Stimulated activated CD8-positive, alpha-beta memory T cell treated with anti-CD3 and anti-CD28 coated beads, Interleukin-15, amount 100 ng/mL, for 24 hours (primary cell): ENCODE results near the gene AGBL4.

Experiments
- DNase-seq: peaks from one replicate; pipeline ENCODE4 v3.0.0-alpha.2; 2020; ENCODE audit warnings: low read depth

Gene AGBL4

DNA sequence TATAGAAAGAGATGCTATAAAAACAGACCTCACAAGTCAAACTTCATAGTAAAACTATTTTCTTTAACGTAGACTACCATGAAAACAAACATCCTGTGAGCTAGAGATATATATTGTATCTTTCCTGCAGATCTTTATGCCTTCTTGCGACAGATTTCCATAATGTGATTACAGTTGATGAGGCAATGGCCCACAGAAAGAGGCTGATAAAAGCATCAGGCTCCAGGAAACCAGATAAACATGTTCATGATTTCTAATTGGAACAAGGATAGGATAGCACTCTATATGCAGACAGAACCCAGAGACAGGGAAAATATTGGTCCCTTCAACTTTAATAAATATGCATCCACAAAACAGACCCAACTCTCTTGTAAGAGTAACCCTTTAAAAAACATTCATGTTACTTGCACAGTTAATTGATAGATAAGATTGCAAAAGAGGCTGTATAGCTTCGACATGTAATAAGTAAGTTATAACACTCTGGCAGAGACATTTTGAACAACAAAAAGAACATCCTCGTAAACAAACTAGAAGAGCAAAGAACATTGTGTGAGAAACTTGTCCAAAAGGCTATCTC is 329.4 kb downstream of the AGBL4 start:
- DNase-seq: no peak

DNA sequence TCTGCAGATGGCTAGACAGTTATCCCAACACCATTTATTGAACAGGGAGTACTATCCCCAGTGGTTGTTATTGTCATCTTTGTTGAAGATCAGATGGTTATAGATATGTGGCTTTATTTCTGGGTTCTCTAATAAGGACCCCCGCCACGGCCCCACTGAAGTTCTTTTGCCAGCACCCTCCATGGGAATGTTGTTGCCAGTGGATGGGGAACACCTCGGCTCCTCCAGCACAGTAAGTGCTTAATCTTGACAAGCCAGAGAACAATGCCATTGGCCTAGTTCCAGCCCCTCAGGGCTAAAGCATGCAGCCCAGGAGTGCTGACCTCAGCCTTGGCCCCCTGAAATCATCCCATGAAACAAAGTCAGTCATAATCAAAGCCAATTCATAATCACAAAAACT is 337.6 kb downstream of the AGBL4 start:
- DNase-seq: no peak

DNA sequence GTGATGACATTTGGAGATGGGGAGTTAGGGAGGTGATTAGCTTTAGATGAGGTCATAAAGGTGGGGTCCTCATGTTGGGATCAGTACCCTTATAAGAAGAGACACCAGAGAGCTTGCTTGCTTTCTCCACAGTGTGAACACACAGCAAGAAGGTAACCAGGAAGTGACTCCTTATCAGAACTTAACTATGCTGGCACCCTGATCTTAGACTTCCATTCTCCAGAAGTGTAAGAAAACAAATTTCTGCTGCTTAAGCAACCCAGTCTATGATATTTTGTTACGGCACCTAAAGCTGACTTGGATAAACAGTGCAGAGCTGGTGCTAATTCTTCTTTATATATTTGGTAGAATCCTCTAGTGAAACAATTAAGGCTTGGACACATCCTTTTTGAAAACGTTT is 346.0 kb downstream of the AGBL4 start:
- no peak for DNase-seq

DNA sequence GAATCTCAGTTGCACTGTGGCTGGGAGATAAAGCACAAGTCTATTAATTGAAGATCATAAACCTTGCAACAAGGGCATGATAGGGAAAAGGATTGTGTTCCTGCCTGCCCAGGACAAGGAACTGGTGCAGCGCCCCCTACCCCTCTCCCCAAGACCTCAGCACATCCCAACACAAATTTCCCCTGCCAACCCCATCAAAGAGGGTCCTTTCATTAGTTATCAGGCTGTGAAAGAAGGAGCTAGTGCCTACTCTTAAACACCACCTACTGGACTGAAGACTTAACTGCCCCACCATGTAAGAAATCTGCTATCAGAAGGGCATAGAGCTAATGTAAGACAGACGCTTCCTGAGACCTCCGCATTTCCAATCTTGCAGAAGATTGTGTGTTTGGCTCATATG is 372.6 kb downstream of the AGBL4 start:
- DNase-seq: no peak

DNA sequence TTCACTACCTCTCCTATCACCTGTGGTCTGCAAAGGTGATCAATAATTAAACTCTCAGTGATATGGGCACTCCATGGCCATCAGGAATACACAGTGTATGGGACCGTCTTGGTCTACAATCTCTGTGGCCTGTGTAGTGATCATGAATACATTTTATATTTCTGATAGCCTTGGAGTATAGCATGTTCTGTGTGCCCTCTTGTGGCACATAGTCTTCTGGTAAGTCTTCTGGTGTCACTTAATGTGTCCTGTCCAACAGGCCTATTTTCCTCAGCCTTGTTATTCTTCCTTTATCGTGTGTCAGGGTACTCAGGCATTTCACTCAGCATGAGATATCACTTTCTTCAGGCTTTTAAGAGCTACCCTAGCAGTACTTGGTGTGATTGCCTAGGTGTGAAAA is 393.6 kb downstream of the AGBL4 start:
- DNase-seq: no peak

DNA sequence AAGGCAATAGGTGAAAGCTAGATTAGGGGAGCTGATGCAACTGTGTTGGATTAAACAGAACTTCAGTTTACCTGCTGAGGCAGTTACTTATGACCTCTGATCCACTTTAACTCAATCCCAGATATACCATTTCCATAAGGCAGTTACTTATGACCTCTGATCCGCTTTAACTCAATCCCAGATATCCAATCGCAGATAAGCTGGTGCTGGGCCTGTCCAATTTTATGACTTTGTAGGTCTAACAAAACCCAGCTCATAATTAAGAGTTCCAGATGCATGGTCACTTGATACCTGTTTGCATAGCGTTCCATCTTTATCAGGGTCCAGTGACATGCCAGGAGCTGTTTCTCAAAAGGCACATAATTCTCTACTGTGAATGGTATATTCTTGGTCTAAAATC is 396.0 kb downstream of the AGBL4 start:
- DNase-seq: no peak

DNA sequence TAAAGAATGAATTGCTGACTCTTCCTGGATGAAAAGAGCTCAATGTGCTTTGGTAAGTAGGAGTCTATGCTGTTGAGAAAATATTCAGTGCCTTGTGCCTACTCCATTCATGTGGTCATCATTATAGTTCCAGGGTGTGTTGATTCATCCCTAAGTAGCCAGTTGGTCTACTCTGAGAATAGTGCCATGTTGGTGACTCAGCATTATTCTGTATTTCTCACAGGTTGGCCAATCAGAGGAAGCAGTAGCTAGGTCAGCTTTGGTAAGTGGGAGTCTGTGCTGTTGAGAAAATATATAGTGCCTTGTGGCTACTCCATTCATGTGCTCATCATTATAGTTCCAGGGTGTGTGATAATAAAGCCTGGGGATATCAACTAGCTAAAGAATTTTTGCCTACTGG is 397.3 kb downstream of the AGBL4 start:
- DNase-seq: no peak

DNA sequence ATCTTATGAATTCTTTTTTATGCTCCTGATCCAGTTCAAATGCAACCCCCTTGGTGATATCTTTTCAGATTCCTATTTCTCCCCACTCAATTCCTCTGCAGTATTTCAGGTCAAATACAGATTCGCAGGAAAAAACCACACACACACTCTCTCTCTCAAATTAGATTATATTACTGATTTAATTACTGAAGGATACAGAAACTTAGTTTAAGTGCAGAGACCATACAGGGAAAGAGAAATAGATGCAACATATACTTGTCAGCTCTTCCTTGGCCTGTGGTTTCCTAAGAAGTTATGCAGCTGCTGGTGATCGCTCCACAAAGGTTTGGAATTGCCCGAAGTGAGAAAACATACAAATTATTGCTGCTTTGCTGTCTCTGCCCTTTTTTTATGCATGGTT is 400.9 kb downstream of the AGBL4 start:
- DNase-seq: no peak

DNA sequence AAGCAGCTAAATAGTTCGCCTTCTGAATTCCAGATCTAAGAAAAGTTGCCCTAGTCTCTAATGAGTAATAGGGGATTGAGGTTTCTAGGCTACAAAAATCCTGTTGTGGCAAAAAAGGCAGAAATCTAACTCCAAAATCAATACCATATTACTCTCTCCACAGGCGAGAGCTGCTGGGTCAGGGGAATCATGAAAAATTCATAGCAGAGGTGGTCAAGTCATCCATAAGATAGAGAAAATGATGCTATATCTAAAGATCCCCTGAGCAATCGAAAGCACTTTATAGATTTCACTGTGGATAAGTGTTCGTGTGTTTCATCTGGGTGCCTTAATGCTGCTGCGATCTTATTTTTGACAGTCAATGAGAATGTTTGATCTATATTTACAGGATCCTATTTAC is 417.7 kb downstream of the AGBL4 start:
- DNase-seq: no peak

DNA sequence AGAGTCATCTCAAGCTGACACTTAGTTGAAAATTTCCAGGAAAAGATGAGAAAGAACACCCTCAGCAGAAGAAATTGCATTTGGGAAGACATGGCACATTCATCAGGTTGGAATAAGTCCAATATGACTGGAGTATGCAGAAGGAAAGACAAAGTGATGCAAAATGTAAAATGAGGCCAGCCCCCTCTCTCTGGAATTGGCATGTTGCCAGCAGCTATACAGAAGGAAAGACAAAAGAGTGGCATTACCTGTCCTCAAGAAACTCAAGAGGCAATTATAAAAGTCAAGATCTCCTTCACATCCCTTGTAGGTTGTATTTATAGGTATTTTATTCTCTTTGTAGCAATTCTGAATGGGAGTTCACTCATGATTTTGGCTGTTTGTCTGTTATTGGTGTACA is 426.3 kb downstream of the AGBL4 start:
- no peak for DNase-seq

DNA sequence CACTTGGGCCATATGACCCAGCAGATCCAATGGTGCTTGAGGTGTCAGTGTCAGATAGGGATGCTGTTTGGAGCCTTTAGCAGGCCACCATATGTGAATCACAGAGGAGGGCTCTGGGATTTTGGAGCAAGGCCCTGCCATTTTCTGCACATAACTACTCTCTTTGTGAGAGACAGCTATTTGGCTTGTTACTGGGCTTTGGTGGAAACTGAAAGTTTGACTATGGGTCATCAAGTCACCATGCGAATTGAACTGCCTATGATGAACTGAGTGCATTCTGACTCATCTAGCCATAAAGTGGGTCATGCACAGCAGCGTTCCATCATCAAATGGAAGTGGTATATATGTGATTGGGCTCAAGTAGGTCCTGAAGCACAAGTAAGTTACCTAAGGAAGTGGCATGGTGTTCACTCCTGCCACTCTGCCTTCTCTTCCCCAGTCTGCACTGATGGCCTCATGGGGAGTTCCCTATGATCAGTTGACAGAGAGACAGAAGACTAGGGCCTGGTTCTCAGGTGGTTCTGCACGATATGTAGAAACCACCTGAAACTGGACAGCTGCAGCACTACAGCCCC is 447.3 kb downstream of the AGBL4 start:
- no peak for DNase-seq

DNA sequence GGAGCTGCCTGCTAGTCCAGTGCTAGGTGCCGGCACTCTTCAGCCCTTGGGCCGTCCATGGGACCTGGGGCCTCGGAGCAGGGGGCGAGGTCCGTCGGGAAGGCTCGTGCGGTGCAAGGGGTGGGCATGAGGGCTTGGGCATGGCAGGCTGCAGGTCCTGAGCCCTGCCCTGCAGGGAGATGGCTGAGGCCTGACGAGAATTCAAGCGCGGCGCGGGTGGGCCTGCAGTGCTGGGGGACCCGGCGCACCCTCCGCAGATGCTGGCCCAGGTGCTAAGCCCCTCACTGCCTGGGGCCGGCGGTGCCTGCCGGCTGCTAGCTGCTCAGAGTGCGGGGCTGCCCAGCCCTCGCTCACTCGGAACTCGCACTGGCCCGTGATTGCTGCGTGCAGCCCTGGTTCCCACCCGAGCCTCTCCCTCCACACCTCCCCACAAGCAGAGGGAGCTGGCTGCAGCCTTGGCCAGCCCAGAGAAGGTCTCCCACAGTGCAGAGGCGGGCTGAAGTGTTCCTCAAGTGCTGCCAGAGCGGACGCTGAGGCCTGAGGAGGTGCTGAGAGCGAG is 467.0 kb downstream of the AGBL4 start:
- no peak for DNase-seq

DNA sequence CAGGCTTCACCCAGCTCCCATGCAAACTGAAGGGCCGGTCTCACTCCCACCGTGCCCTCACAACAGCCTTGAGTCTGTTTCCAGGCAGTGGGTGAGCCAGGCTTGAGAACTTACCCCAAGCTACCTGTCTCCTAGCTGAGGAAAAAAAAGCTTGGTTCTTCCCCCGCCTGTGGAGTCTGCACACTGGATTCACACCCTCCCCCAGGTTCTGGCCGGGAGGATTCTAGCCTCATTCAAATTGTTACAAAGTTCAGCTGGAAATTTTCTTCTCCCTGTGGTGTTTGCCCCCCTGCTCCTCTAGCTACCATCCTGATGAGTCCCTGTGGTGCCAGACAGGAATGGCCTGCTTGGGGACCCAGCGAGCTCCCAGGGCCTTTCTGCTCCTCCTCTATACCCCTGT is 471.7 kb downstream of the AGBL4 start:
- DNase-seq: no peak

DNA sequence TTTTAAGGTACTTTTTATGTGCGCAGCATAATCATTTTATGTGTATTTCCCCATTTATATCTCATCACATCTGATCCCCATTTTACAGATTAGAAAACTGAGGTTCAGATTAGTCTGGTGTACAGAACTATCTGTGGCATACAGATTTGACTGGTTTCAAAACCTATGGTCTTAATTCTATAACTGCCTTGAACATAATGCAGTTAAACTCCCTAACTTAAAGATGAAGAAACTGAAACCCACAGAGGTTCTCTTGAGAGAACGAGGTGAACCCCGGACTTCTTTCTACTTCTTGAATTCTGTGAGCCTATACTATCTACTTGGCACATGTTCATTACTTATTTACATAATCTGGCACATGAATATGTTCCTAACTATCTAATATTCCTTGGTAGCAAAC is 479.1 kb downstream of the AGBL4 start:
- DNase-seq: no peak

DNA sequence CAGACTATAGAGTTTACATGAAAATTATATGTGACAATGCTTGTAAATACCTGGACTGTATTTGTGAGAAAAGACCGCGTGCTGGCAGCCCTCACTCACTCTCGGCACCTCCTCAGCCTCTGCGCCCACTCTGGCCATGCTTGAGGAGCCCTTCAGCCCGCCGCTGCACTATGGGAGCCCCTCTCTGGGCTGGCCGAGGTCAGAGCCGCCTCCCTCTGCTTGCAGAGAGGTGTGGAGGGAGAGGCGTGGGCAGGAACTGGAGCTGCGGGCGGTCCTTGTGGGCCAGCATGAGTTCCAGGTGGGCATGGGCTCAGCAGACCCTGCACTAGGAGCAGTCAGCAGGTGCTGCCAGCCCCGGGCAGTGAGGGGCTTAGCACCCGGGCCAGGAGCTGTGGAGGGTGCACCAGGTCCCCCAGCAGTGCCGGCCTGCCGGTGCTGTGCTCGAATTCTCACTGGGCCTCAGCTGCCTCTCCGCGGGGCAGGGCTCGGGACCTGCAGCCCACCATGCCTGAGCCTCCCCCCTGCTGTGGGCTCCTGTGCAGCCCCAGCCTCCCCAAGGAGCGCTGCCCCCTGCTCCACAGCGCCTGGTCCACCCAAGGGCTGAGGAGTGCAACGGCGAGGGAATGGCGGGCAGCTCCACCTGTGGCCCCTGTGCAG is 482.5 kb downstream of the AGBL4 start:
- DNase-seq: no peak

DNA sequence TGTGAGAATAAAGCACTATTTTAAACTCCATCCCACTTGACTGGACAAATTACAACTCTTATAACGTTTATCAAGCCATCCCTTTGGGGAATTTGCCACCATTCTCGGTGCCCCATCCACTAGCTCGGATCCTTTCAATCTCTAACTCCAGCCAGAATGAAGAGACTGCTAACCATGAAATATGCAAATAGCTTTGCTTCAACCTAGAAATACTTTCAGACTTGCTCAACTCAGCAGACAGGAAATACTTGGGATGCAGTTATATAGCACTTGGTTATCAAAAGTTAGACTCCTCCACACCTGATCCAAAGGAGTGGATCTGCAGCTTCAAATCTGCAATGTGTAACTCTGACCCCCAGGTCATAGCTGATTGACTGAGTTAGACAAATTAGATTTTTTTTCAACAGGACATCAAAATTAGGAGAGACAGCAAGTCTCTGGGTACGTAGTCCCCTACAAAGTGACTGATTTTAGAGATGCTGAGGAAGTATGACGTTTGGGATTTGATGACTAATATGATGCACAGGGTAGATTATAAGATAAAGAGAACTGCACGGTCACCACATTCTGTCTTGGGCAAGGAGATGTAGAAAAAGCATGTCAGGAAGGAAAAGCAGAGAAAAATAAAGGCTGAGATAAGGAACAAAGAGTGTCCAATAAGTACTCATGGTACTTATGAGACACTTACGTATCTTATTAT is 496.0 kb downstream of the AGBL4 start:
- DNase-seq: no peak

DNA sequence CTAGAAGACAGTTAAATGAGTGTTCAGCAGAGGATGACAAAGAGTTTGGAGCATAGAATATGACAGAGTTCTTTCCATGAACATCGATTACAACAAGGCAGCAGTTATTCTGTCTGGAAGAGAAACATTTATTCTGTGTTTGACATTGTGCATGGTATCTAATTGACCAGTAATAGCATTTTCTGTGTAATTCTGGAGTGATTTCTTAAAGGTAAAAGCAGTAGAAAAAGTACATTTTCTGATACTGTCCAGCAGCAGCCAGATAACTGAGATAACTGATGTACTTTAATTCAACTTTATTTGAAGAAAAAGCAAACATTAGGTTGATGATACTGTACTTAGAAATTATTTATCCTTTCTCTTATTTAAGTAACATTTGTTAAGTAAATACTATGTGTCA is 497.1 kb downstream of the AGBL4 start:
- no peak for DNase-seq

DNA sequence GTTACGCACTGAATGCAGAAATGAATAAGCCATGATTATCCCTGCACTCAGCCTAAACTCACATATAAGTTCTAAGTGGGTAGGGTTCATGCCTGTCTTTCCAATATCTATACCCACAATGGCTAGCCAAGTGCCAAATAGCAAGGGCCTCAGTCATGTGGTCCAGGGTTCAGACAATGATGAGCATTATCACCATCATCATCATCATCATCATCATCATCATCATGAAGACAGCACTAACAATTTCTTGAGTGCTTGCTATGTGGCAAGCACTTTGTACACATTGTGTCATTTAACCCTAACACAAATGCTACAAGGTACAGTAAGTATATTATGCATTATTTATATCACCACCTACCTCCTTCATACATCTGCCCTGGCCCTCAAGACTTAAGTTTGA is 500.0 kb downstream of the AGBL4 start:
- no peak for DNase-seq

DNA sequence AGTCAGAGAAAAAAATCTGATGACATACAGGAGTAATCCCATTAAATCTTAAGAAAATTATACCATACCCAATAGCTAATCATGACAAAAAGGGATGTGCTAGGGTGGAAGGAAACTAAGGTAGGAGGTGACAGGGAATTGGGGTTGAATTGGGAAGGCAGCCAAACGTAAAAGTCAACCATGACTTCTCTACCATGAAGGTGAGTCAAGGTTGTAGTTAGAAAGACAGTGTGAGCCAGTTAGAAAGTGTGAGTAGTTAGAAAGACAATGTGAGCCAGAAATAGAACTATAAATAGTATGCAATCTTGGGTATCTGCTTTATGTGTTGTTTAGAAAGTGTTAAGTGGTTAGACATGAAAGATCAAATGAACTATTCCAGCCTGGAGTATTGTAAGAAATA is 556.8 kb downstream of the AGBL4 start:
- DNase-seq: no peak

DNA sequence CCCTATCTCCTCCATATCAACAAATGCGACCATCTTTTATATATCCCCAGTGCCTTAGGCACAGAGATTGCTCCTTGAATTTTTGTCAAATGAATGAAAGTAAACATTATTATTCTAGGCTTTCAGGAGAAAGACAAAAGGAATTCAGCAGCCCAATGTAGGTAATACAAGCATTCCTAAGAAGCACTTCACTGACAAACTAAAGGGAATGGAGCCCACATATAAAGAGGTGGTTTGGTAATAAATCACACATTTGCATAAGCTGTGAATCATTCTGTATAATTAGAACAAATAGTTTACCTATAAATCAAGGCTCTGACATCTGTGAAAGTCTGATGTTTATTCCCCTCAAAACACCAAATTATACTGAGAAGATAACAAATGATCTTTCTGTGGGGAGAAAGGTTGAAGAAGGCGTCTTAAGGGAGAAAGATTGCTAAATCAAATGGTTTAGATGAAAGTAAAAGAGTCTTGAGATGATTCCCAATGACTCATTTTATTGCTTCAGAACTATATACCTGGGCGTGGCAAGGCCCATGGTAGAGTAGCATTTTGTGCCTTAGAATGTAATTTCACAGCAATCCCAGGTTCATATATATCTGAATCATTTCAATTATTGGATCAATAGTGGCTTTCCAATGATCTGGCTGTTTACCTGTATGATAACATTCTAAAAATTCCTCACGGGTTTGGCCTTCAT is 558.1 kb downstream of the AGBL4 start:
- no peak for DNase-seq

DNA sequence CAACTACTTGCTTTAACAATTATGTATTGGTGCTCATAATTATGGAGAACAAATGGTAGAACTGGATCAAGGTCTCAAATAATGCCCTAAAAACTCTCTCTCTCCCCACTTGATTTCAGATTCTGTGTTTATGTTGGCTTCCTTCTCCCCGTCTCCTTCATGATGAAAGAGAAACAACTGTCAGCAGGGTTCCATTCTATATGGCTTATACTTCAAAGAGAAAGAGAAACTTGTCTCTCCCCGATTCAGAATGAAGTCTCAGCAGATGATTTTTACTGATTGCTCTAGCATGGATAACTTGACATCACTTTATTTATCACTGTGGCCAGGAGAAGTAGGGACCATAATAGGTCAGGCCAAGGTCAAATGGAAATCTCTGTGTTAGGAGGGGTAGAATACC is 575.6 kb downstream of the AGBL4 start:
- no peak for DNase-seq

DNA sequence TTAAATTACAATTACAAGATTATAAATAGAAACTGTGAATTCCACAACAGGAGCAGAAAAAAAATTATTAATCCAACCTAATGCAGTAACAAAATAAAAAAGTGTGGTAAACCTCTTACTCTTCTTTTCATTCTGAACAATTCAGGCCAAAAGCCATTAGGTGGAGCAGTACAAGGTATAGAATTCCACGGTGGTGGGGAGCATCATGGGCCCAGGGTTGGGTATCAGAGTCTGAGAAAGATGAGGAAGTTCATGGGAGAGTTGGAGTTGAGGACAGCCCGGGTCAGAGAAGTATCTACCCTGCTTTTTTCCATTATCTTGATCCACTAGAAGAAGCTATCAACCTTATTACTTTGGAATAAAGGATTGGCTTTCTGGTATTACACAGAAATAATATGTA is 586.9 kb downstream of the AGBL4 start:
- no peak for DNase-seq

DNA sequence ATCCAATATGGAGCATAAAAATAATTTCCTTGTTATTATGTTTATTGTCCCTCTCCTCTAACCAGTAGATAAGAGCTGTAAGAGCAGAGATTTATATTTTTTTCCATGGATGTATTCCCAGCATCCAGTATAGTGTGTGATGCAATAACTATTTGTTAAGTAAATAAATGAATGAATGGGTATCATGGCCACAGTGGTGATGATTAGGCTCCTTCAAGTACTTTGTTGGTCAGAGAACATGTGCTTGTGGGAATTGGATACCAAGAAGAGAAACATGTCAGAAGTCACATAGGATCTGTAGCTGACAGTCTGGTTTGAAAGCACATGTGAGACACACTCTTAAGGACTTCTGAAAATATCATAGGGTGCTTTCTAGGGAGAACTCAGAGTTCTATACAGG is 588.5 kb downstream of the AGBL4 start:
- no peak for DNase-seq
